Stimulated activated CD8-positive, alpha-beta memory T cell treated with anti-CD3 and anti-CD28 coated beads, Interleukin-7, amount 100 ng/mL, for 4 hours (primary cell): ENCODE results near the gene CNTNAP5.

Experiments used
- DNase-seq, 2 donors: peaks; one replicate each; pipeline ENCODE4 v3.0.0-alpha.2; 2020; ENCODE audit warnings: low read depth in 2 of 2

CNTNAP5 gene

DNA sequence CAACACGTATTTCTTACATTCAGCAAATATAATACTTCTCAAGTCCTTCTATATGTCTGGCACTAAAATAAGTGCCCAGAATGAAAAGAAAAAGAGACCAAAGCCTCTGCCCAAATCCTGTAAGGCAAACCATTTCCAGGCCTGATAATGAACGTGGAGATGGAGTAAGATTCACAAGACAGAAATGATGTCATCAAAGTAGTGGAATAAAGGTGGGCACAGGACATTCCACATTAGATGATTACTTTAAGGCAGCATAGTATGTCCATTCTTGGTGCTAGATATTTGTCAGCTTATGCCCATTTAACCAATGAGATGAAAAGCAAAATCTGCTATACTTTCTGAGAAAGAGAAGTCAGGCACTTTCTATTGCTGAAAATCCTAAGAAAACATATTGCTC, 38.5 kb downstream of the CNTNAP5 start:
- no peak for DNase-seq

GRCh38 chr2:124065636-124066035, 40.5 kb downstream of the CNTNAP5 start:
- DNase-seq = no peak

DNA sequence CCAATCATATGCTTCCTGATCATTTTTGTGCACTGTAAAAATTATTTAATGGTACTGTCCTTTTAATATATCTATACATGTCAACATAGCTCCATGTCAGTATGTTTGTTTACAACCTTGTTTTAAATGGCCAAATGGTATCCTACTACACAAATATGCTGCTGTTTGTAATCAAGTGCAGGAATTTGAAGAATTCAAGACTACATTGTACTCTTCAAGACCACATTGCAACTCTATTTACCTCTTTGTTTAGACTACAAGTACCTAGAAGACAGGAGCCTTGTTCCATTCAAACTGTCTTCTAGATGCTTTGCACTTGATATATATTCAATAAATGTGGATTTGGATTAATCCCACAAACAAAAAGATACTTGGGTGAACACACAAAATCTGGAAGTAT, 41.7 kb downstream of the CNTNAP5 start:
- no peak for DNase-seq

DNA sequence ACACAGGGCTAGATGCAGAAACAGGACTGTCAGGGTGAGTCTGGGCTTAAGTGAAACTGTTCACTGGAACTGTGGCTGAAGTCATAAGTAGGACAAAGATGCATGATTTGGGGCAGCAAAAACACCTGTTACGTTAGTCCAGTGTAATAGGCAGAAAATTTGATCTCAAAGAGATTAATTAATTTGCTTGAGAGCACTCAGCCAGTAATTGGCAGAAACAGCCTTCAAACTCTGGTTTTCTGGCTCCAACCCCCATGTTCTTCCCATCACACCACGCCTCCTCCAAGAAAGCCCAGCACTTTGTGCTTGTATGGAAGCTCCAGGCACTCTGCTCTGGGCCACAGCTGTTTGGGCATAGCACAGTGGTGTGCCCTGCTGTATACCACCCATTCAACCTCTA, 54.0 kb downstream of the CNTNAP5 start:
- DNase-seq = no peak

DNA sequence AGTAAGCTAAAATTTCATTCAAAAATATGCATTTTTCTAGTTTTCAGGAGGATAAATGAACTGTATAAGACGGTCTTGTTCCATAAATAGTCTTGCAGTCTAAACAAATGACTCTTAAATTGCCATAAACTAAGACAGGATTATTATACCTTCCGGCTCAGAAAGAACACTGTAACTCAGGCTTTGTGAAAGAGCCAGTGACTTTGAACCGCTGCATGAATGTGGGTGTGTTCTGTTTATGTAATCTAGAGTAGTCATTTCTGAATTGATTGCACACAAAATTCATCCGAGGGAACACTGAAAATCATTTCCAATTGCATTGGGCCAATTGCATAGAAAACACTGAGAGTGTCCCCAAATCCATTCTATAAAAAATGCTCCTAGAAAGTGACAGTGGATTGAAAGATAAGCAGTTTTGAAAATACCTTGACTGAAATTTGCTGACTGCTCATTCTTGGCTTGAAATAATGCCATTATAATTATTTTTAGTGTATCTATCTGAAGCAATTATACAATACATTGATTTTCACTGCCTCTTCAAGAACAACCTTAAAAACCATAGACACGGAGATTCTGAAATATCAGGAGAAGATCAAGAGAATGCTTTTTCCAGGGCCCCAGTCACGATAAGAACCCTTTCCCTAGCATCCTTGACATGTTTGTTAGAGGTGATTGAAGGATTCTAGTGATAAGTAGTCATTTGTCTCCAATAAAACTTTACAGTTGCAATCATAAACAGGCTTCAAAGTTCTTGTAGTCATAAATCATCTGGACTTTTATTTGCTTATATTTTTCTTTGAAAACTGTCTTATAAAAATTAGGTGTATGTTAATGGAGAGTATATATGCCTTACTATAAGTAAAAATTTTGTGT, 55.4 kb downstream of the CNTNAP5 start:
- DNase-seq = no peak

GRCh38 chr2:124081154-124081716, 56.1 kb downstream of the CNTNAP5 start:
- no peak for DNase-seq

DNA sequence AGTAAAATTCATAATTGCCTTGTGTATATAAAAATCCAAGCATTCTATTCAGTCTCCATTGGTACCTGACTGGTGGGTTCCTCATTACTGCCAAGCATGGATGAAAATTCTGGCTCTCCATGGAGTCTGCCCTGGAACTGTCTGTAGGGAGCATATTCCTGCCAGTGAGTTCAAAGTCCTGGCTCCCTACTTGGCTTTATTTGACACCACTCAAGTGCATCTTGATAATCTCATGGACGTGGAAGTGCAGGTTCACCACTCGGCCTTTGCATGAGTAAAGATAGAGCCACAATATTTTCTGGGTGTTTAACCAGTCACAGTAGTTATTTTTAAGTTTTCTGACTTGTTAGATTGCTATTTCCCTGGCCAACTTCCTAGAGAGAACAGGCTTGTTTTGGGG, 63.5 kb downstream of the CNTNAP5 start:
- no peak for DNase-seq

GRCh38 chr2:124091721-124092120, 66.6 kb downstream of the CNTNAP5 start:
- no peak for DNase-seq

DNA sequence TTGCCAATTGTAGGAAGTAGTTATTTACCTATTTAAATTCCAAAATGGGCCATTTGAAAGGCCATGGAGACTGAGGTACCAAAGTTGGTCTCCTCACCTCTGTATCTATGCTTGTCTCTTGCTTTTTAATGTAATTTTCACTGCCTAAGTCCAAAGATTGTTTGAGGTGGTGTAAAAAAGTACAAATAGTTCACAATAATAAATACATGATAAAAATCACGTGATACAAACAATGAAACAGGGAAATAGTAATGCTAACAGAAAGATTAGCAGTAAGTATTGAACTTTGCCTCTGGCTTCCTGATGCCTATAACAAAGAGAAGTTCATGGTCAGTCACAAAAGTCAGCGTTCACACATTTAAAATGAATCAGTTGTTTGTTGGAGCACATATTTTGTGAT, 67.6 kb downstream of the CNTNAP5 start:
- no peak for DNase-seq

GRCh38 chr2:124104914-124105313, 79.8 kb downstream of the CNTNAP5 start:
- no peak for DNase-seq

GRCh38 chr2:124112206-124112605, 87.1 kb downstream of the CNTNAP5 start:
- DNase-seq = no peak

GRCh38 chr2:124112966-124113365, 87.9 kb downstream of the CNTNAP5 start:
- DNase-seq = no peak

GRCh38 chr2:124120246-124120645, 95.2 kb downstream of the CNTNAP5 start:
- no peak for DNase-seq

DNA sequence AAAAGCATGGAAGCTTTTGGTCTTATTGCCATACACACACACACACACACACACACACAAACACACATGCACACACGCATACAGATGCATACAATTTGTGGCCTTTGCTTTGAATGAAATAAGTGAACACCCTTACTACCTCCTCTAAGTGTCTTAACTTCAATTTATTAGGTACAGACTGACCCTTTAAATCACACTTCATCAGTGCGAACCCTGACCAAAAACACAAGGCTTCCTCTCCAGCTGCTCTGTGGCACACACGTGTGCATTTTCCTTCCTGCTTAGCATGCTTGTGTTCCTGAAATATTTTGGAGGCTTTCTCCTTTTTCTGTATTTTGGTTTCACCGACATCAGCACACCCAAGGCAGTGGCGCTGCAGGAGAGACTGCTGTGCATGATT, 96.0 kb downstream of the CNTNAP5 start:
- no peak for DNase-seq

GRCh38 chr2:124121760-124122275, 96.7 kb downstream of the CNTNAP5 start:
- DNase-seq = no peak

- no peak for DNase-seq
These were observed 97.3 kb downstream of the CNTNAP5 start for GRCh38 chr2:124122340-124122739.

DNA sequence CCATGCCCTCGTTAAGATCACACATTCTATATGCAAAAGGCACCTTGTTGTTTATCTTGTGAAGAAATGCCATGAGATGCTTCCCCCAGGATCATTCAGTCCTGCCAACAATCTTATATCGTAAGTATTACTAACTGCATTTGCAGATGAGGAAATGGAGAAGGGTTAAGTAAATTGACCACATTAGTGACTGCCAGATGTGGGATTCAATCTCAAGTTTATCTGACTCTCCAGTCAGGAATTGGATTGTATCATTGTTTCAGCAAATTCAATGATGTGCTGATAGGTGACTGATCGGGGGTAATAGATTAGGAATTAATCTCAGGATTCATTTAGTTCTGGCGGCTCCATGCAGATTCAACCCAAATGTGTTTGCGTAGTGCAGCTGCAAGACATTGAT, 106.2 kb downstream of the CNTNAP5 start:
- no peak for DNase-seq

DNA sequence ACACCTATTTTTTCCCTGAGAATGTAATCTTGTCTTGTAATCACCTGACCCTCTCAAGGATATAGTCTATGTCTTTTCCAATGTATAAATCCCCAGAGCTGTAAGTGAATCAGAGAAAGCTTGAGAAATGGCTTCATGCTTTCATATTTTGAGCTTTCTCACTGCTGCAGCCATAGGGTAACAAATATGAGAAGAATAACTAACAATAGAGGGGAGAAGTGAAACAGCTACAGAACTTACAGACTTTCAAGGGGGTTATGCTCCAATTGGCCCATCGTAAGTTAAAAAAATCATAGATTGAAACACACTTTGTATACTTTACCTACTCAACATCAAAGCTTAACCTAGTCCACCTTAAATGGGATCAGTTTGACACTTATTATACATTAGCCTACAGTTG, 111.0 kb downstream of the CNTNAP5 start:
- DNase-seq = no peak

GRCh38 chr2:124138076-124138475, 113.0 kb downstream of the CNTNAP5 start:
- DNase-seq = no peak

DNA sequence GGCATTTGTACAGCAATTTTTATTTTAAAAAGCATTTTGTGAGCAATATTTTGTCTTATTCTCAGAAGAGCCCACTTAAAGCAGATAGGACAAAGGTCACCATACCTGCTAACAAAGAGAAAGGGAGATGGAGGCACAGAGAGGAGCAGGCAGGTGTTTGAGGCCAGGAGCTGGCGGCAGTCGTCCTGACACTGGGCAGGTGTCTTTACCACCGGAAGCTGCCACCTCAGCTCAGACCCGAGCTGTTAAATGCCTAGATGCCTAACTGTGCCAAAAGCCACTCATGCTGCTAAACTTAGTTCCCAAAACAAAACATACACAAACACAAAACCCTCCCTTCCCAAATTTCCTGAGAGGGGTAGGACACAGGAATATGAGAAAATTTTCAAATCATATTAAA, 120.9 kb downstream of the CNTNAP5 start:
- DNase-seq = no peak

DNA sequence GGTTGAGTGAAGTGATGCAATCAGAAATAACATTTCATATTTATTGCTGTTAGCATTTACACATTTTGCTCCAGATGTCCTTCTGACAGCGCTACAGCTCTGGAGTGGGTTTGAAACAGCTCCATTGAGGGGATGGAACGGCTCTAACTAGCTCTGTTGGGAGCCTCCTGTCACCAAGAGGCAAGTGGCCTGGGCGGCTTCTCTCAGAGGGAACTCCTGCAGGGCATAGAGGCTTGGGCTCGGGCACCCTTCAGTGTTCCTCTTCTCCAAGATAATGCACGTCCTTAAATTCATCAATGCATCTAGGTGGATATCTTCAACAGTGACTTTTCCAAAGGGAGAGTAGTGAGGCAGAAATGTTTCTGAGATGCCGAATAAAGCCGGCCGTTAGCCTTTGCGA, 122.5 kb downstream of the CNTNAP5 start:
- DNase-seq = no peak

GRCh38 chr2:124149571-124149970, 124.5 kb downstream of the CNTNAP5 start:
- DNase-seq = no peak

- no peak for DNase-seq
These were observed 126.6 kb downstream of the CNTNAP5 start for GRCh38 chr2:124151691-124152090.
